ENCODE measurements around the gene ARCN1.

Gene ARCN1

GRCh38 chr11:118634431-118635236, 62.4 kb downstream of the ARCN1 start:
- in situ Hi-C loops (cut with HindIII; ENCODE audit: low sequenced_read_pairs): no loop called here

GRCh38 chr11:118635237-118635591, 63.0 kb downstream of the ARCN1 start:
- in situ Hi-C loops (cut with HindIII; ENCODE audit: low sequenced_read_pairs): no loop called here

GRCh38 chr11:118635642-118636041, 63.4 kb downstream of the ARCN1 start:
- in situ Hi-C loops (cut with HindIII; ENCODE audit: low sequenced_read_pairs): no loop called here

GRCh38 chr11:118636569-118637290, 64.5 kb downstream of the ARCN1 start:
- in situ Hi-C loops (cut with HindIII; ENCODE audit: low sequenced_read_pairs): no loop called here

GRCh38 chr11:118638726-118639125, 66.5 kb downstream of the ARCN1 start:
- in situ Hi-C loops (cut with HindIII; ENCODE audit: low sequenced_read_pairs): no loop called here

- in situ Hi-C loops (cut with HindIII; ENCODE audit: low sequenced_read_pairs): no loop called here
These were observed 67.7 kb downstream of the ARCN1 start for GRCh38 chr11:118639899-118640298.

- in situ Hi-C loops (cut with HindIII; ENCODE audit: low sequenced_read_pairs): no loop called here
These were observed 68.3 kb downstream of the ARCN1 start for GRCh38 chr11:118640332-118641154.

GRCh38 chr11:118641397-118642019, 69.3 kb downstream of the ARCN1 start:
- in situ Hi-C loops (cut with HindIII; ENCODE audit: low sequenced_read_pairs): no loop called here

- in situ Hi-C loops (cut with HindIII; ENCODE audit: low sequenced_read_pairs): no loop called here
These were observed 71.2 kb downstream of the ARCN1 start for GRCh38 chr11:118643142-118643994.

- in situ Hi-C loops (cut with HindIII; ENCODE audit: low sequenced_read_pairs): no loop called here
These were observed 71.8 kb downstream of the ARCN1 start for GRCh38 chr11:118643995-118644345.

GRCh38 chr11:118644496-118644895, 72.3 kb downstream of the ARCN1 start:
- in situ Hi-C loops (cut with HindIII; ENCODE audit: low sequenced_read_pairs): no loop called here

- in situ Hi-C loops (cut with HindIII; ENCODE audit: low sequenced_read_pairs): no loop called here
These were observed 73.0 kb downstream of the ARCN1 start for GRCh38 chr11:118645066-118645715.

- in situ Hi-C loops (cut with HindIII; ENCODE audit: low sequenced_read_pairs): no loop called here
These were observed 74.2 kb downstream of the ARCN1 start for GRCh38 chr11:118646393-118646792.

GRCh38 chr11:118648291-118648690, 76.1 kb downstream of the ARCN1 start:
- in situ Hi-C loops (cut with HindIII; ENCODE audit: low sequenced_read_pairs): no loop called here

GRCh38 chr11:118649941-118650340, 77.7 kb downstream of the ARCN1 start:
- in situ Hi-C loops (cut with HindIII; ENCODE audit: low sequenced_read_pairs): no loop called here

GRCh38 chr11:118650366-118650765, 78.2 kb downstream of the ARCN1 start:
- in situ Hi-C loops (cut with HindIII; ENCODE audit: low sequenced_read_pairs): no loop called here

- in situ Hi-C loops (cut with HindIII; ENCODE audit: low sequenced_read_pairs): no loop called here
These were observed 79.6 kb downstream of the ARCN1 start for GRCh38 chr11:118651820-118652219.
